ENCODE measurements around the gene ERF.

ERF gene

DNA sequence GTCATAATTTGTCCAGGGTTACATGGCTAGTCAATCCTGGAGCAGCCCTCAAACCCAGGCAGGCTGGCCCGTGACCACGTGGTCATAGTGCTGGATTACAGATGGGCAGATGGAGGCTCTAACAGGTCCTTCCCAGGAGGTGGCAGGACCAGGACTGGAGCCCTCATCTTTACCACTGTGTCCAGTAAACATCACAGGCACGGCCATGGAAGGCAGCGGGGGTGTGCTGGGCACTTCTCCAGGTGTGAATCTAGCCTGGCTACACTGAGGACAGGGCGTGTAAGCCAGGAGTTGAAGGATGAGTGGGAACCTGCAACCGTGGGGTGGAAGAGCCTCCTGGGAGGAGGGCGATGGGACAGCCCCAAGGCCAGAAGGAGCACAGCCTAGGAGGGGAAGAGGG, 20.2 kb upstream of the ERF start:
- H3K4me3 Mint-ChIP-seq = no peak overlapping the region
- H3K4me1 Mint-ChIP-seq = peaks cover 42% of the 10 kb centered on the region
- H3K9me3 Mint-ChIP-seq = no peaks in the 10 kb centered on the region
- peaks cover 14% of the 10 kb centered on the region for H3K36me3 Mint-ChIP-seq
- ATAC-seq (ENCODE audit: low read depth) = no peak
- H3K27ac Mint-ChIP-seq = no peak overlapping the region
- no peaks in the 10 kb centered on the region for H3K27me3 Mint-ChIP-seq
- DNase-seq (ENCODE audit: low spot score in 2 of 2) = no peak

- DNase-seq (ENCODE audit: low spot score in 2 of 2) (no peak), ATAC-seq (ENCODE audit: low read depth) (no peak)
- no peak overlapping the region for H3K4me3 Mint-ChIP-seq
- H3K36me3 Mint-ChIP-seq = peaks cover 14% of the 10 kb centered on the region
- H3K27me3 Mint-ChIP-seq = no peaks in the 10 kb centered on the region
- H3K9me3 Mint-ChIP-seq = no peaks in the 10 kb centered on the region
- H3K4me1 Mint-ChIP-seq = peaks cover 43% of the 10 kb centered on the region
- no peak overlapping the region for H3K27ac Mint-ChIP-seq
Observed at GRCh38 chr19:42274065-42274682, 19.2 kb upstream of the ERF start.

GRCh38 chr19:42273407-42274064, 18.6 kb upstream of the ERF start:
- DNase-seq (ENCODE audit: low spot score in 2 of 2) = no peak
- no peak overlapping the region for H3K4me3 Mint-ChIP-seq
- H3K9me3 Mint-ChIP-seq = no peaks in the 10 kb centered on the region
- H3K4me1 Mint-ChIP-seq = peaks cover 39% of the 10 kb centered on the region
- H3K36me3 Mint-ChIP-seq = peaks cover 14% of the 10 kb centered on the region
- H3K27ac Mint-ChIP-seq = no peak overlapping the region
- ATAC-seq (ENCODE audit: low read depth) = no peak
- no peaks in the 10 kb centered on the region for H3K27me3 Mint-ChIP-seq

DNA sequence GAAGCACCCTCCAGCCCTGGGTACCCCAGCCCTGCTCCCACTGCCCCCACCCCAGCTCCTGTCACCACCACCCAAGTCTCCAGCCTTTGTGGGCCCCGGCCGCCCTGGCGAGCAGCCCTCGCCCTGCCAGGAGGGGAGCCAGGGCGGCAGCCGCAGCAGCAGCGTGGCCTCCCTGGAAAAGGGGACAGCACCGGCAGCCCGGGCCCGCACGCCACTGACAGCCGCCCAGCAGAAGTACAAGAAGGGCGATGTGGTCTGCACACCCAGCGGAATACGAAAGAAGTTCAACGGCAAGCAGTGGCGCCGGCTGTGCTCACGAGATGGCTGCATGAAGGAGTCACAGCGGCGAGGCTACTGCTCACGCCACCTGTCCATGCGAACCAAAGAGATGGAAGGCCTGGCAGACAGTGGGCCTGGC, 18.1 kb upstream of the ERF start:
- Mint-ChIP-seq H3K4me3 (no peak overlapping the region), H3K4me1 (peaks cover 35% of the 10 kb centered on the region), H3K9me3 (no peaks in the 10 kb centered on the region), H3K27me3 (no peaks in the 10 kb centered on the region), H3K36me3 (peaks cover 14% of the 10 kb centered on the region), H3K27ac (no peak overlapping the region)
- no peak for ATAC-seq (ENCODE audit: low read depth)
- no peak for DNase-seq (ENCODE audit: low spot score in 2 of 2)

GRCh38 chr19:42272535-42272897, 17.6 kb upstream of the ERF start:
- Mint-ChIP-seq H3K4me1 (peaks cover 40% of the 10 kb centered on the region), H3K27ac (no peak overlapping the region), H3K27me3 (no peaks in the 10 kb centered on the region), H3K9me3 (no peaks in the 10 kb centered on the region), H3K4me3 (no peak overlapping the region), H3K36me3 (peaks cover 14% of the 10 kb centered on the region)
- ATAC-seq (ENCODE audit: low read depth) (no peak), DNase-seq (ENCODE audit: low spot score in 2 of 2) (no peak)

GRCh38 chr19:42271861-42272534, 17.1 kb upstream of the ERF start:
- peaks cover 40% of the 10 kb centered on the region for H3K4me1 Mint-ChIP-seq
- H3K36me3 Mint-ChIP-seq = peaks cover 14% of the 10 kb centered on the region
- no peaks in the 10 kb centered on the region for H3K27me3 Mint-ChIP-seq
- H3K27ac Mint-ChIP-seq = no peak overlapping the region
- no peak overlapping the region for H3K4me3 Mint-ChIP-seq
- DNase-seq (ENCODE audit: low spot score in 2 of 2) (no peak), ATAC-seq (ENCODE audit: low read depth) (no peak)
- no peaks in the 10 kb centered on the region for H3K9me3 Mint-ChIP-seq

DNA sequence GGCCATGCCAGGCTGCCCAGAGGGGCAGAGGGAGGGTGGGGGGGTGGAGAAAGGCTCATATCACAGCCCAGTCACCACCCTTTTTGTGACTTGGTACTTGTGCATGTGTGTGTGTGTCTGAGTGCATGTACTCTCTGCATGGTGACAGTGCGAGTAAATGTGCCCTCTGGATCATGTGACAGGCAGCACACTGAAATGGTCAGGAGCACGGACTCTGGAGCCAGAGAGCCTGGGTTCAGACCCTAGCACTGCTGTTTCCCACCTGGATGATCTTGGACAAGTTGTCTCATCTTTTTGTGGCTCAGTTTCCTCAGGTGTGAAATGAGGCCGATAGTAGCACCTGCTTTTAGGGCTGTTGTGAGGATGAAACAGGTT, 16.1 kb upstream of the ERF start:
- ATAC-seq (ENCODE audit: low read depth) = no peak
- H3K27me3 Mint-ChIP-seq = no peaks in the 10 kb centered on the region
- H3K4me1 Mint-ChIP-seq = peaks cover 38% of the 10 kb centered on the region
- H3K9me3 Mint-ChIP-seq = no peaks in the 10 kb centered on the region
- peak overlapping the region; percentile 47 for H3K4me3 Mint-ChIP-seq
- peaks cover 12% of the 10 kb centered on the region for H3K36me3 Mint-ChIP-seq
- H3K27ac Mint-ChIP-seq = no peak overlapping the region
- DNase-seq (ENCODE audit: low spot score in 2 of 2) = no peak

DNA sequence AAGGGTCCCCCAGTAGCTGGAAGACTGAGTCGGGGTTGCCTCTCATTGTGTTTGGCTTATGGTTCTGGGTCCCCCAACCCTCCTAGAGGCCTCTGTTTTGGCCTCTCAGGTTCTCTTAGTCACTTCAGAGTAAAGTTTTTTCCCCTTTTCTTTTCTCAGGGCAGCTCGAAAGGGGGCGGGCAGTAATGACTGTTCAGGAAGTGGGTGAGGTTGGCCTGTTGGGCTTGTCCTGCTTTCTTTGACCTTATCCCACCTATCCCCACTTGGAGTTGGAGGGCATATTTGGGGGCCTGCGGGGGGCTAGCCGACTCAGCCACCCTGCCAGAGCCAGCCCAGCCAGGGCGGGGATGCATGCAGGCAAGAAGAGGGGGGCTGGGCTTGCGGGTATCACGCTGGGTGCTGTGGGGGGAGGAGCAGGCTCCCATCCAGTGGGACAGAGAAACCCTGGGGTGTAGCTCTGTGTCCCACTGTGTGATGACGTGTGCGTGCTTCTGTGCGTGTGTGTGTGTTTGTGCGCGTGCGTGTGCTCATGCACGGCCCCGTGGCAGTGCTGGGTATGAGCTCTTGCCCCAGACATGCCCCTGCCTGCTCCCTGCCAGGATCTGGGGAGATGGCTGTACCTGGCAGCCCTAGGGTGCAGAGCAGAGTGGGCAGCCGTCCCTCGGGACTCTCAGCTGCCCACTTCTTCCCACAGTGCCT, 15.6 kb upstream of the ERF start:
- DNase-seq (ENCODE audit: low spot score in 2 of 2) (peak in 1 of 2 donors; percentile 44), ATAC-seq (ENCODE audit: low read depth) (peak; percentile 7)
- H3K27me3 Mint-ChIP-seq = no peaks in the 10 kb centered on the region
- H3K27ac Mint-ChIP-seq = no peak overlapping the region
- H3K4me3 Mint-ChIP-seq = peak overlapping the region; percentile 98
- peaks cover 10% of the 10 kb centered on the region for H3K36me3 Mint-ChIP-seq
- no peaks in the 10 kb centered on the region for H3K9me3 Mint-ChIP-seq
- peaks cover 34% of the 10 kb centered on the region for H3K4me1 Mint-ChIP-seq

DNA sequence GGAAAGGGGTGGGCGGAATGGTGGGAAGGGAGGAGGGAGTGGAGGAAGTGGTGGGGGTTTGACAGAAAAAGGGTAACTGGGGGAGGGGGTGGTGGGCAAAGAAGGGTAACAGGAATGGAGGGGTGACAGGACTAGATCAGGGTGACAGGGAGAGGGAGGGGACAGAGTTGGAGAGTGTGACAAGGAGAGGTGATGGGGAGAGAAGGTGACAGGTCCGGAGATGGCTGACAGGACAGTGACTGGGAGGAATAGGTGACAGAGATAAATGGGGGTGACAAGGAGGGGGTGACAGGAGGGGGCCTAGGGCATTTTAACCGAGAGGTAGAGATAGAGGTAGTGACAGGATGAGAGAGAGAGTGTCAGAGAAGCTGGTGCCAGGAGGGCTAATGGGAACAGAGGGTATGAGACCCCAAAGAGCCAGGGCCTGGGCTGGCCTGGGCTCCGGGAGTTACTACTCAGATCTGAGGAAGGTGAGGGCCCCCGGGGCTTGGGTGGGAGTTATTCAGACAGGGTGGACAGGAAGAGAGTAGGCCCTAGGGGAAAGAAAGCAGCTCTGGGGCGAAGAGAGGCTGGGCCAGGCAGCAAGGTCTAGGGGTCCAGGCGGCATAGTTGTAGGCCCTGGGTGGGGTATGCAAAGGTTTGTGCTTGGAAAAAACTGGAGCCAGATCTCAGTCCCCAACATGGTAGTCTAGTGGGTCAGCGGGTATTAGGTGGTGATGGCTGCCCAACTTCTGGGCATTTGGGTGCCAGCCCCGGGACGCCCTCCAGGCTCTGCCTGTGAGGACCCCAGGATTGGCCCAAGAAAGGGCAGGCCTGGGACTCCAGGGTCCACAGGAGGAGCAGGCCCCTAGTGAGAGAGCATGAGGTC, 14.8 kb upstream of the ERF start:
- H3K9me3 Mint-ChIP-seq = no peaks in the 10 kb centered on the region
- H3K27me3 Mint-ChIP-seq = no peaks in the 10 kb centered on the region
- peak overlapping the region; percentile 98 for H3K4me3 Mint-ChIP-seq
- no peak overlapping the region for H3K27ac Mint-ChIP-seq
- H3K4me1 Mint-ChIP-seq = peaks cover 28% of the 10 kb centered on the region
- H3K36me3 Mint-ChIP-seq = peaks cover 10% of the 10 kb centered on the region
- DNase-seq (ENCODE audit: low spot score in 2 of 2) (no peak), ATAC-seq (ENCODE audit: low read depth) (no peak)

DNA sequence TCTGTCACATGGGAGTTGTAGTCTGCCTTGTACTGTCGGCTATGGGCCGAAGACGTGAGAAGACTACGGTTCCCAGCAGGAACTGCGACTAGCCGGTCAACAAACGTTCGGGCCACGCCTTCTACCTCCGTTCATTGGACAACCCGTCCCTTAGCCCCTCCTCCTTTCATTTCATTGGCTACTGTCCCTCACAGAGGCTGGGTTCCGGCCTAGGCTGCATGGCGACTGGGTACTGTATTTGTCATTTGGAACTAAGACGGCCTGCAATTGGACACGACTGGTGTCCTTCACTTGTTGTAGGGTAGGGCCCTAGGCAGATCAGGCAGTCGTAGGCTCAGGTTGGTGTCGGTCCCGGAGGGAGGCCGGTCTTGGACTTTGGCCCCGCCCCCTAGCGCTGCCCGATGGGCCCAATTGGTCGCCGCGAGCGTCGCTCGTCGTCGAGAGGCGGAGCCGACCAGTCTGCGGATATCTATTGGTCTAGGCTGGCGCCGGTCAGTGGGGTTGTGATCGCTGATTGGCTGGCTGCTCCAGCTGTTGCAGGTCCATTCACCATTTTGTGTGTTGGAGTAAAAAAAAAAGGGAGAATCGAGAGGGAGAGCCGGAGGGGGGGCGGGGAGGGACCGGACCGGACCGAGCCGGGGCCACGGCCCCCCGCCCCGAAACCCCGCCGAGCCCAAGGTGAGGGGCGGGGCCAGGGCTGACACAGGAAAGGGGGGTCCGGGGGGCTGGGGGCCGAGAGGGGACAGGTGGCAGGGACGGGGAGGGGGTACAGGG, 14.0 kb upstream of the ERF start, which contains the start of gene CIC:
Gene CIC, plus strand, starts transcription at position 549 of the 774 bp plus-strand sequence. CDS start 2,532 bp downstream, outside the sequence.
- DNase-seq (ENCODE audit: low spot score in 2 of 2) (peak; percentile 96 to 98), ATAC-seq (ENCODE audit: low read depth) (peak; percentile 71)
- peaks cover 28% of the 10 kb centered on the region for H3K4me1 Mint-ChIP-seq
- no peaks in the 10 kb centered on the region for H3K9me3 Mint-ChIP-seq
- H3K27ac Mint-ChIP-seq = no peak within 1 kb of the TSS
- peaks cover 7% of the 10 kb centered on the region for H3K36me3 Mint-ChIP-seq
- H3K4me3 Mint-ChIP-seq = peak within 1 kb of the TSS; percentile 98
- H3K27me3 Mint-ChIP-seq = no peaks in the 10 kb centered on the region

DNA sequence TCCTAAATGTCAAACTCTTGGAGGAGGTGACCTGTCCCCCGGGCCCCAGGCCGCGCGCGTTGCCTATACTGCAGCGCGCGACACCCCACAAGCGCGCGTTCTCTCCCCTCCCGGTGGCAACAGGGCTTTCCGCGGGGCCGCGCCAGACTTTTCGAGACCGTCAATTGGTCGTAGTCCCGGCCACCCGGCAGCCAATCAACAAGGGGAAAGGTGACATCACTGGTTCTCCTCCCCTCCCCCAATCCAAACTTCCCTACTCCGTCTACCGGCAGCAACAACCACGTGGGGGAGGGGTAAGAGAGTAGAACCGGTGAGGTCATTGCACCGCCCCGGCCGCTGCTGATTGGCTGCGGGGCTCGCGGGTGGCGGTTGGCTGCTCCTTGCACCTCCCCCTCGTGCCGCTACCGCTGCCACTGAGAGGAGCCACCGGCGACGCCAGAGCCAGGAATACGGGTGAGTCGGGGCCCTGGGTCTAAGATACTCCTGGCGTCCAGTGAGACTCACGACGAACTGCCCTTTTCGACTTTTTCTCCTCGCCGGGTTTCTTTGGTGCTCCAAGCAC, 13.3 kb upstream of the ERF start:
- no peaks in the 10 kb centered on the region for H3K27me3 Mint-ChIP-seq
- no peak overlapping the region for H3K4me3 Mint-ChIP-seq
- peaks cover 26% of the 10 kb centered on the region for H3K4me1 Mint-ChIP-seq
- no peaks in the 10 kb centered on the region for H3K9me3 Mint-ChIP-seq
- ATAC-seq (ENCODE audit: low read depth) (peak; percentile 62), DNase-seq (ENCODE audit: low spot score in 2 of 2) (peak in 1 of 2 donors; percentile 99)
- peaks cover 4% of the 10 kb centered on the region for H3K36me3 Mint-ChIP-seq
- no peak overlapping the region for H3K27ac Mint-ChIP-seq

- H3K4me3 Mint-ChIP-seq = no peak overlapping the region
Observed at GRCh38 chr19:42267644-42268141, 12.8 kb upstream of the ERF start.

More at GRCh38 chr19:42267644-42268141, 12.8 kb upstream of the ERF start:
- Mint-ChIP-seq H3K9me3 (no peaks in the 10 kb centered on the region), H3K27me3 (no peaks in the 10 kb centered on the region), H3K27ac (no peak overlapping the region), H3K36me3 (peaks cover 4% of the 10 kb centered on the region), H3K4me1 (peaks cover 26% of the 10 kb centered on the region)
- DNase-seq (ENCODE audit: low spot score in 2 of 2) = no peak
- no peak for ATAC-seq (ENCODE audit: low read depth)

Data from memory B cell (primary cell).